Measurements from ENCODE around the gene MXI1. TPM values are rescaled to one million over a fixed set of nuclear protein-coding genes. Genes with fewer than 3 reads are reported as not detected.

MXI1 gene
- total RNA-seq, 1 experiment from 2014 or later = 16.6 TPM

DNA sequence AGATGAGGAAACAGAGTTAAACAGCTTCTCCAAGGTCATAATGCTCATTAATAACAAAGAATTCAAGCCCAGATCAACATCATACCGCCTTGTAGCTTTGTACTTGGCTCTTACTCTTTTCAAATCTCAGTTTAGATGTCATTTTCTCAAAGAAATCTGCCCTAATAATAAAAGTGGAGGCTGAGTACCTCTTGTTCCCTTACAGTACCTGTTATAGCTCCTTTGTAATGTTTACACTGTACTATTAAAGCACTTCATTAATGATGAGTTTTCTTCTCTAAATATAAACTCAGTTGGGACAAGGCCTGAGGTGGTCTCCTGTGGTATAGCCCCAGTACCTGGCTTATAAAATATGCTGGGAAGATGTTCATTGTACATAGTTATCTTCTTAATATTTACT, 89.6 kb downstream of the MXI1 start:
- no peak for DNase-seq (ENCODE audit: low spot score)
- H3K4me3 Mint-ChIP-seq = no peak overlapping the region
- H3K4me1 Mint-ChIP-seq = peaks cover 13% of the 10 kb centered on the region
- H3K9me3 Mint-ChIP-seq = no peaks in the 10 kb centered on the region
- no peak for TF ChIP-seq ZNF263 (CRISPR knock-in tag; IDR thresholded peaks at IDR 0.05; ENCODE audit: low read depth)
- TF ChIP-seq ZNF396 (CRISPR knock-in tag; IDR thresholded peaks at IDR 0.05; ENCODE audit: borderline replicate concordance) = no peak
- no peak for TF ChIP-seq SOX15 (CRISPR knock-in tag; IDR thresholded peaks at IDR 0.05)
- no peak for TF ChIP-seq ZNF121 (CRISPR knock-in tag; IDR thresholded peaks at IDR 0.05)
- TF ChIP-seq EMX1 (CRISPR knock-in tag; IDR thresholded peaks at IDR 0.05) = no peak
- H3K27ac Mint-ChIP-seq = no peak overlapping the region
- ChIA-PET POLR2A (no interaction called here), CTCF (interaction anchor here (1.2 kb wide), 1 partner anchor 287 kb away, joined by 4 read pairs; no protein-coding TSS in a partner anchor)
- H3K36me3 Mint-ChIP-seq = peaks cover 84% of the 10 kb centered on the region
- ATAC-seq = no peak
- no peaks in the 10 kb centered on the region for H3K27me3 Mint-ChIP-seq (ENCODE audit: low read depth)

- DNase-seq (ENCODE audit: low spot score) = no peak
- no peak overlapping the region for H3K4me3 Mint-ChIP-seq
- H3K4me1 Mint-ChIP-seq = peaks cover 31% of the 10 kb centered on the region
- no peaks in the 10 kb centered on the region for H3K9me3 Mint-ChIP-seq
- POLR2A ChIA-PET = no interaction called here
- H3K27me3 Mint-ChIP-seq (ENCODE audit: low read depth) = no peaks in the 10 kb centered on the region
- ATAC-seq = no peak
- TF ChIP-seq ETV6 (CRISPR knock-in tag; IDR thresholded peaks at IDR 0.05) = no peak
- TF ChIP-seq ERG (CRISPR knock-in tag; IDR thresholded peaks at IDR 0.05) = no peak
- no peak for TF ChIP-seq JUN (CRISPR knock-in tag; IDR thresholded peaks at IDR 0.05)
- no peak for TF ChIP-seq TP53 (CRISPR knock-in tag; IDR thresholded peaks at IDR 0.05)
- TF ChIP-seq, protein P1, sequence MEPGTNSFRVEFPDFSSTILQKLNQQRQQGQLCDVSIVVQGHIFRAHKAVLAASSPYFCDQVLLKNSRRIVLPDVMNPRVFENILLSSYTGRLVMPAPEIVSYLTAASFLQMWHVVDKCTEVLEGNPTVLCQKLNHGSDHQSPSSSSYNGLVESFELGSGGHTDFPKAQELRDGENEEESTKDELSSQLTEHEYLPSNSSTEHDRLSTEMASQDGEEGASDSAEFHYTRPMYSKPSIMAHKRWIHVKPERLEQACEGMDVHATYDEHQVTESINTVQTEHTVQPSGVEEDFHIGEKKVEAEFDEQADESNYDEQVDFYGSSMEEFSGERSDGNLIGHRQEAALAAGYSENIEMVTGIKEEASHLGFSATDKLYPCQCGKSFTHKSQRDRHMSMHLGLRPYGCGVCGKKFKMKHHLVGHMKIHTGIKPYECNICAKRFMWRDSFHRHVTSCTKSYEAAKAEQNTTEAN (CRISPR knock-in tag; IDR thresholded peaks at IDR 0.05) = no peak
- no peak for TF ChIP-seq ZSCAN18 (CRISPR knock-in tag; IDR thresholded peaks at IDR 0.05)
- TF ChIP-seq, protein P2, sequence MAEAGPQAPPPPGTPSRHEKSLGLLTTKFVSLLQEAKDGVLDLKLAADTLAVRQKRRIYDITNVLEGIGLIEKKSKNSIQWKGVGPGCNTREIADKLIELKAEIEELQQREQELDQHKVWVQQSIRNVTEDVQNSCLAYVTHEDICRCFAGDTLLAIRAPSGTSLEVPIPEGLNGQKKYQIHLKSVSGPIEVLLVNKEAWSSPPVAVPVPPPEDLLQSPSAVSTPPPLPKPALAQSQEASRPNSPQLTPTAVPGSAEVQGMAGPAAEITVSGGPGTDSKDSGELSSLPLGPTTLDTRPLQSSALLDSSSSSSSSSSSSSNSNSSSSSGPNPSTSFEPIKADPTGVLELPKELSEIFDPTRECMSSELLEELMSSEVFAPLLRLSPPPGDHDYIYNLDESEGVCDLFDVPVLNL (CRISPR knock-in tag; IDR thresholded peaks at IDR 0.05; ENCODE audit: borderline replicate concordance, low read depth) = no peak
- no peak for TF ChIP-seq RELA (CRISPR knock-in tag; IDR thresholded peaks at IDR 0.05; ENCODE audit: borderline replicate concordance)
- TF ChIP-seq, protein P3, sequence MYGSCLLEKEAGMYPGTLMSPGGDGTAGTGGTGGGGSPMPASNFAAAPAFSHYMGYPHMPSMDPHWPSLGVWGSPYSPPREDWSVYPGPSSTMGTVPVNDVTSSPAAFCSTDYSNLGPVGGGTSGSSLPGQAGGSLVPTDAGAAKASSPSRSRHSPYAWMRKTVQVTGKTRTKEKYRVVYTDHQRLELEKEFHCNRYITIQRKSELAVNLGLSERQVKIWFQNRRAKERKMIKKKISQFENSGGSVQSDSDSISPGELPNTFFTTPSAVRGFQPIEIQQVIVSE (CRISPR knock-in tag; IDR thresholded peaks at IDR 0.05; ENCODE audit: borderline replicate concordance) = no peak
- TF ChIP-seq IRF2 (CRISPR knock-in tag; IDR thresholded peaks at IDR 0.05; ENCODE audit: borderline replicate concordance, low read depth) = no peak
- no peak for TF ChIP-seq KAT7 (CRISPR knock-in tag; IDR thresholded peaks at IDR 0.05; ENCODE audit: borderline replicate concordance)
- no peak for TF ChIP-seq ATF6 (CRISPR knock-in tag; IDR thresholded peaks at IDR 0.05)
- no peak for TF ChIP-seq ZNF263 (CRISPR knock-in tag; IDR thresholded peaks at IDR 0.05; ENCODE audit: low read depth)
- TF ChIP-seq NR2C2 (CRISPR knock-in tag; IDR thresholded peaks at IDR 0.05) = no peak
- TF ChIP-seq FOXP4 (CRISPR knock-in tag; IDR thresholded peaks at IDR 0.05) = no peak
- TF ChIP-seq ZNF671 (CRISPR knock-in tag; IDR thresholded peaks at IDR 0.05) = no peak
- no peak for TF ChIP-seq JAZF1 (CRISPR knock-in tag; IDR thresholded peaks at IDR 0.05)
- TF ChIP-seq, protein P4, sequence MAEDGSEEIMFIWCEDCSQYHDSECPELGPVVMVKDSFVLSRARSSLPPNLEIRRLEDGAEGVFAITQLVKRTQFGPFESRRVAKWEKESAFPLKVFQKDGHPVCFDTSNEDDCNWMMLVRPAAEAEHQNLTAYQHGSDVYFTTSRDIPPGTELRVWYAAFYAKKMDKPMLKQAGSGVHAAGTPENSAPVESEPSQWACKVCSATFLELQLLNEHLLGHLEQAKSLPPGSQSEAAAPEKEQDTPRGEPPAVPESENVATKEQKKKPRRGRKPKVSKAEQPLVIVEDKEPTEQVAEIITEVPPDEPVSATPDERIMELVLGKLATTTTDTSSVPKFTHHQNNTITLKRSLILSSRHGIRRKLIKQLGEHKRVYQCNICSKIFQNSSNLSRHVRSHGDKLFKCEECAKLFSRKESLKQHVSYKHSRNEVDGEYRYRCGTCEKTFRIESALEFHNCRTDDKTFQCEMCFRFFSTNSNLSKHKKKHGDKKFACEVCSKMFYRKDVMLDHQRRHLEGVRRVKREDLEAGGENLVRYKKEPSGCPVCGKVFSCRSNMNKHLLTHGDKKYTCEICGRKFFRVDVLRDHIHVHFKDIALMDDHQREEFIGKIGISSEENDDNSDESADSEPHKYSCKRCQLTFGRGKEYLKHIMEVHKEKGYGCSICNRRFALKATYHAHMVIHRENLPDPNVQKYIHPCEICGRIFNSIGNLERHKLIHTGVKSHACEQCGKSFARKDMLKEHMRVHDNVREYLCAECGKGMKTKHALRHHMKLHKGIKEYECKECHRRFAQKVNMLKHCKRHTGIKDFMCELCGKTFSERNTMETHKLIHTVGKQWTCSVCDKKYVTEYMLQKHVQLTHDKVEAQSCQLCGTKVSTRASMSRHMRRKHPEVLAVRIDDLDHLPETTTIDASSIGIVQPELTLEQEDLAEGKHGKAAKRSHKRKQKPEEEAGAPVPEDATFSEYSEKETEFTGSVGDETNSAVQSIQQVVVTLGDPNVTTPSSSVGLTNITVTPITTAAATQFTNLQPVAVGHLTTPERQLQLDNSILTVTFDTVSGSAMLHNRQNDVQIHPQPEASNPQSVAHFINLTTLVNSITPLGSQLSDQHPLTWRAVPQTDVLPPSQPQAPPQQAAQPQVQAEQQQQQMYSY (CRISPR knock-in tag; IDR thresholded peaks at IDR 0.05) = no peak
- no peak overlapping the region for H3K27ac Mint-ChIP-seq
- CTCF ChIA-PET = no interaction called here
- peaks cover 75% of the 10 kb centered on the region for H3K36me3 Mint-ChIP-seq
Measured at GRCh38 chr10:110300486-110300986, 93.1 kb downstream of the MXI1 start.

All from WTC11 (cell line).